IMR-90 (cell line): Measurements from ENCODE around the gene H6PD. TPM values are rescaled to one million over a fixed set of nuclear protein-coding genes. Genes with fewer than 3 reads are reported as not detected.

Experiments
- ATAC-seq: fragments of 200-7000 bp; cut with Tn5 transposase; 2 replicates; pipeline ENCODE4 v1.9.1; 2020; ENCODE audit warnings: low read depth, mild to moderate bottlenecking, moderate library complexity
- BruUV-seq: library from RNA; stranded (reverse); fragments of 400-500 nt; replicated peaks from 2 replicates; lab custom pipeline; 2021; lab: Mats Ljungman, UMichigan
- CTCF ChIA-PET: fragments of 300-600 bp; formaldehyde crosslinking; extraction: SDS; loops from one replicate; lab custom pipeline; 2021; ENCODE audit warnings: antibody characterized with exemption; lab: Yijun Ruan, JAX
- POLR2A ChIA-PET: fragments of 300-600 bp; sonication (Branson Sonifier 250); formaldehyde crosslinking; loops from one replicate; lab custom pipeline; 2022; ENCODE audit warnings: antibody characterized with exemption; ENCODE audit not compliant: unreplicated experiment; lab: Charles Lee
- DNase-seq: peaks from one replicate; pipeline ENCODE4 v3.0.0; 2013
- H2AFZ ChIP-seq: replicated peaks from 2 replicates; pipeline ENCODE3; 2013; ENCODE audit warnings: low read length, mild to moderate bottlenecking; ENCODE audit not compliant: poor library complexity
- H2AK5ac ChIP-seq: 2 replicates; pipeline ENCODE4 v1.6.1; 2013; ENCODE audit warnings: low read depth, low read length, inconsistent platforms
- H2AK9ac ChIP-seq: replicated peaks from 2 replicates; pipeline ENCODE3; 2013; ENCODE audit warnings: mild to moderate bottlenecking, low read depth, low read length, moderate library complexity; ENCODE audit not compliant: poor library complexity
- H2BK120ac ChIP-seq: 2 replicates; pipeline ENCODE4 v1.6.1; 2013; ENCODE audit warnings: low read depth, low read length, inconsistent platforms
- H2BK15ac ChIP-seq: 3 replicates; pipeline ENCODE4 v1.6.1; 2013; ENCODE audit warnings: low read depth, low read length, inconsistent platforms
- H2BK20ac ChIP-seq: 2 replicates; pipeline ENCODE4 v1.6.1; 2013; ENCODE audit warnings: low read depth, mild to moderate bottlenecking, inconsistent platforms, low read length, moderate library complexity
- H2BK5ac ChIP-seq: 2 replicates; pipeline ENCODE4 v1.6.1; 2013; ENCODE audit warnings: mild to moderate bottlenecking, low read depth, low read length, inconsistent platforms; ENCODE audit not compliant: poor library complexity, severe bottlenecking
- H3K14ac ChIP-seq: replicated peaks from 2 replicates; pipeline ENCODE4 v1.6.1; 2013; ENCODE audit warnings: low read depth, low read length, inconsistent platforms
- H3K18ac ChIP-seq: 2 replicates; pipeline ENCODE4 v1.6.1; 2013; ENCODE audit warnings: low read depth, low read length, control low read depth
- H3K23ac ChIP-seq: 2 replicates; pipeline ENCODE4 v1.6.1; 2013; ENCODE audit warnings: low read depth, low read length, inconsistent platforms
- H3K27ac ChIP-seq: 2 replicates; pipeline ENCODE4 v1.5.1; 2013; ENCODE audit warnings: mild to moderate bottlenecking, control low read depth, low read length; ENCODE audit not compliant: insufficient read depth
- H3K27me3 ChIP-seq: 2 replicates; pipeline ENCODE4 v1.6.1; 2013; ENCODE audit warnings: low read length; ENCODE audit not compliant: control insufficient read depth, insufficient read depth
- H3K36me3 ChIP-seq: 2 replicates; pipeline ENCODE4 v1.6.1; 2013; ENCODE audit warnings: low read length, mixed read lengths; ENCODE audit not compliant: control insufficient read depth, insufficient read depth
- H3K4ac ChIP-seq: 2 replicates; pipeline ENCODE4 v1.6.1; 2013; ENCODE audit warnings: low read depth, low read length, inconsistent platforms
- H3K4me1 ChIP-seq: 2 replicates; pipeline ENCODE4 v1.6.1; 2013; ENCODE audit warnings: low read length, mixed read lengths; ENCODE audit not compliant: control insufficient read depth, insufficient read depth
- H3K4me2 ChIP-seq: 2 replicates; pipeline ENCODE4 v1.6.1; 2013; ENCODE audit warnings: low read depth, mild to moderate bottlenecking, control low read depth, low read length, moderate library complexity
- H3K4me3 ChIP-seq: 2 replicates; pipeline ENCODE4 v1.5.1; 2013; ENCODE audit warnings: low read depth, mild to moderate bottlenecking, control low read depth, low read length, moderate library complexity; ENCODE audit not compliant: insufficient read depth
- H3K56ac ChIP-seq: 2 replicates; pipeline ENCODE4 v1.6.1; 2013; ENCODE audit warnings: low read length, inconsistent platforms; ENCODE audit not compliant: insufficient read depth; ENCODE audit errors: extremely low read depth
- H3K79me1 ChIP-seq, 2 experiments: 2 replicates each; pipeline ENCODE4 v1.6.1; 2013; ENCODE audit warnings: low read length in 2 of 2, inconsistent platforms in 1 of 2, low read depth in 1 of 2
- H3K9ac ChIP-seq: 2 replicates; pipeline ENCODE4 v1.6.1; 2013; ENCODE audit warnings: low read depth, low read length, control low read depth
- H3K9me1 ChIP-seq: 2 replicates; pipeline ENCODE4 v1.6.1; 2013; ENCODE audit warnings: low read length, inconsistent platforms; ENCODE audit not compliant: insufficient read depth
- H3K9me3 ChIP-seq: 2 replicates; pipeline ENCODE4 v1.6.1; 2013; ENCODE audit warnings: low read length; ENCODE audit not compliant: control insufficient read depth, insufficient read depth
- H4K20me1 ChIP-seq: 2 replicates; pipeline ENCODE4 v1.6.1; 2013; ENCODE audit warnings: low read length, inconsistent platforms; ENCODE audit not compliant: insufficient read depth
- H4K5ac ChIP-seq: 2 replicates; pipeline ENCODE4 v1.6.1; 2013; ENCODE audit warnings: mild to moderate bottlenecking, low read depth, low read length, control low read depth
- H4K8ac ChIP-seq, 2 experiments: 2 replicates each; pipeline ENCODE4 v1.6.1; 2013; ENCODE audit warnings: low read depth in 2 of 2, low read length in 2 of 2, control low read depth in 1 of 2, inconsistent platforms in 1 of 2
- H4K91ac ChIP-seq: 2 replicates; pipeline ENCODE4 v1.6.1; 2013; ENCODE audit warnings: low read depth, low read length, inconsistent platforms; ENCODE audit not compliant: insufficient read depth
- BHLHE40 ChIP-seq: fragments of 150-350 bp; IDR thresholded peaks from 2 replicates; pipeline ENCODE4 v1.6.1; 2016; ENCODE audit warnings: mild to moderate bottlenecking, low read depth, low read length
- CEBPB ChIP-seq: IDR thresholded peaks from 2 replicates; pipeline ENCODE4 v1.6.1; 2012; ENCODE audit warnings: low read depth, low read length, improper control_type of control experiment
- CHD1 ChIP-seq: IDR thresholded peaks from 2 replicates; pipeline ENCODE4 v1.6.1; 2012; ENCODE audit warnings: low read depth, low read length, improper control_type of control experiment
- CTCF ChIP-seq: conservative IDR thresholded peaks from 2 replicates; pipeline ENCODE4 v1.5.1; 2012; ENCODE audit warnings: mild to moderate bottlenecking, low read depth, low read length, improper control_type of control experiment
- FOS ChIP-seq: fragments of 150-350 bp; IDR thresholded peaks from 2 replicates; pipeline ENCODE4 v1.6.1; 2016; ENCODE audit warnings: low read depth, low read length
- MAFK ChIP-seq: IDR thresholded peaks from 2 replicates; pipeline ENCODE4 v1.6.1; 2012; ENCODE audit warnings: low read depth, low read length, improper control_type of control experiment
- MAZ ChIP-seq: IDR thresholded peaks from 2 replicates; pipeline ENCODE4 v1.6.1; 2012; ENCODE audit warnings: low read depth, mild to moderate bottlenecking, low read length, improper control_type of control experiment, moderate library complexity, borderline replicate concordance
- MXI1 ChIP-seq: IDR thresholded peaks from 2 replicates; pipeline ENCODE4 v1.6.1; 2012; ENCODE audit warnings: low read depth, mild to moderate bottlenecking, low read length, moderate library complexity, borderline replicate concordance
- NFE2L2 ChIP-seq: fragments of 150-350 bp; IDR thresholded peaks from 2 replicates; pipeline ENCODE4 v1.6.1; 2016; ENCODE audit warnings: low read depth, mild to moderate bottlenecking, low read length
- POLR2A ChIP-seq: IDR thresholded peaks from 2 replicates; pipeline ENCODE4 v1.6.1; 2012; ENCODE audit warnings: mild to moderate bottlenecking, low read depth, low read length
- RAD21 ChIP-seq: IDR thresholded peaks from 2 replicates; pipeline ENCODE4 v1.6.1; 2012; ENCODE audit warnings: low read length, improper control_type of control experiment
- RCOR1 ChIP-seq: IDR thresholded peaks from 2 replicates; pipeline ENCODE4 v1.6.1; 2012; ENCODE audit warnings: mild to moderate bottlenecking, low read length, improper control_type of control experiment; ENCODE audit not compliant: insufficient replicate concordance
- SMC3 ChIP-seq: fragments of 150-350 bp; IDR thresholded peaks from 2 replicates; pipeline ENCODE4 v1.6.1; 2016; ENCODE audit warnings: low read depth, mild to moderate bottlenecking, antibody characterized with exemption, low read length, moderate library complexity
- WGBS, 2 experiments: methylation state at CpG; one replicate each; pipeline versions ENCODE4 v1.1.5 to v1.1.7; 2013; ENCODE audit warnings: missing lambda C conversion rate in 2 of 2; ENCODE audit not compliant: insufficient read length in 1 of 2; ENCODE audit errors: extremely low coverage in 2 of 2; 5-methylcytosine and 5-hydroxymethylcytosine counted together
- dilution Hi-C: fragments of 300-500 bp; cut with HindIII; formaldehyde crosslinking; loops from one replicate; pipeline ENCODE4 v1.14.3; 2018; ENCODE audit warnings: low sequenced_read_pairs; ENCODE audit not compliant: unreplicated experiment
- in situ Hi-C: fragments of 300-500 bp; cut with MboI; formaldehyde crosslinking; loops from 3 replicates; pipeline ENCODE4 v1.14.3; 2019; ENCODE audit warnings: low sequenced_read_pairs, inconsistent platforms, mixed read lengths
- intact Hi-C: fragments of 100-400 bp; cut with micrococcal nuclease; formaldehyde crosslinking; loops from 2 replicates; pipeline ENCODE4 v1.10.0; 2022
- polyA plus RNA-seq, 3 experiments: library from polyadenylated mRNA; depleted of rRNA; stranded (reverse); fragments of >200 nt; gene quantifications; 2 replicates each; pipeline ENCODE4 v1.2.3, GENCODE V29; 2012; ENCODE audit warnings: low replicate concordance in 1 of 3
- total RNA-seq: library from RNA; depleted of rRNA; stranded (reverse); fragments of >200 nt; gene quantifications from 2 replicates; pipeline ENCODE4 v1.2.3, GENCODE V29; 2012
- TF ChIP-seq, protein P1 (sequence below): fragments of 150-350 bp; IDR thresholded peaks from 2 replicates; pipeline ENCODE4 v1.6.1; 2016; ENCODE audit warnings: low read depth, mild to moderate bottlenecking, low read length, moderate library complexity, borderline replicate concordance

Gene H6PD
- total and polyA plus RNA-seq, 2 of the 4 experiments (the other 2 are of a cell fraction) = 9.3 to 22.1 TPM

GRCh38 chr1:9303916-9304315, 69.3 kb downstream of the H6PD start (continued):
- TF ChIP-seq RCOR1 = no peak
- TF ChIP-seq, protein P1, sequence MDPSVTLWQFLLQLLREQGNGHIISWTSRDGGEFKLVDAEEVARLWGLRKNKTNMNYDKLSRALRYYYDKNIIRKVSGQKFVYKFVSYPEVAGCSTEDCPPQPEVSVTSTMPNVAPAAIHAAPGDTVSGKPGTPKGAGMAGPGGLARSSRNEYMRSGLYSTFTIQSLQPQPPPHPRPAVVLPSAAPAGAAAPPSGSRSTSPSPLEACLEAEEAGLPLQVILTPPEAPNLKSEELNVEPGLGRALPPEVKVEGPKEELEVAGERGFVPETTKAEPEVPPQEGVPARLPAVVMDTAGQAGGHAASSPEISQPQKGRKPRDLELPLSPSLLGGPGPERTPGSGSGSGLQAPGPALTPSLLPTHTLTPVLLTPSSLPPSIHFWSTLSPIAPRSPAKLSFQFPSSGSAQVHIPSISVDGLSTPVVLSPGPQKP = no peak

- no peak overlapping the region for H3K27ac ChIP-seq
- H3K79me1 ChIP-seq = peaks cover 46 to 94% of the 10 kb centered on the region in 2 experiments
- no peak overlapping the region for H2AK9ac ChIP-seq
- DNase-seq = no peak
- POLR2A ChIA-PET = no interaction called here
- CTCF ChIA-PET = no interaction called here
- H3K9me3 ChIP-seq = no peaks in the 10 kb centered on the region
- no peak overlapping the region for H2BK20ac ChIP-seq
- H4K8ac ChIP-seq = no peak overlapping the region
- no peak overlapping the region for H3K4me2 ChIP-seq
- H2BK15ac ChIP-seq = no peak overlapping the region
- no peak overlapping the region for H3K4ac ChIP-seq
- H3K4me1 ChIP-seq = peaks cover 24% of the 10 kb centered on the region
- no peak overlapping the region for H2BK5ac ChIP-seq
- peaks cover 94% of the 10 kb centered on the region for H4K20me1 ChIP-seq
- in situ Hi-C loops (no loop called here), dilution Hi-C loops (no loop called here), intact Hi-C loops (no loop called here)
- no peak overlapping the region for H3K56ac ChIP-seq
- no peak overlapping the region for H3K23ac ChIP-seq
- no peak overlapping the region for H4K5ac ChIP-seq
- H4K91ac ChIP-seq = no peak overlapping the region
- H3K36me3 ChIP-seq = peaks cover 4% of the 10 kb centered on the region; the same call in 1 of the 2 replicates
- H3K18ac ChIP-seq = no peak overlapping the region
- ATAC-seq = no peak
- H3K27me3 ChIP-seq = no peaks in the 10 kb centered on the region
- H3K9ac ChIP-seq = no peak overlapping the region
- no TSS peak for BruUV-seq
- no peak overlapping the region for H2AFZ ChIP-seq
- H2AK5ac ChIP-seq = no peak overlapping the region
- H3K4me3 ChIP-seq = no peak overlapping the region
- no peak overlapping the region for H3K14ac ChIP-seq
- H2BK120ac ChIP-seq = no peak overlapping the region
- H3K9me1 ChIP-seq = peaks cover 49% of the 10 kb centered on the region
- WGBS, 2 experiments = 93% methylated on average over 11 of the region's 14 CpGs; no CpG with 5 or more reads in 1 of the 2 experiments
- TF ChIP-seq POLR2A (no peak), RAD21 (no peak), NFE2L2 (no peak), CEBPB (no peak), FOS (no peak), CTCF (no peak), MAFK (no peak), MXI1 (no peak), SMC3 (no peak), CHD1 (no peak), BHLHE40 (no peak), MAZ (no peak)
- TF ChIP-seq, protein P1 = no peak
Observed at GRCh38 chr1:9305216-9305615, 70.6 kb downstream of the H6PD start.
